GM19351 (cell line): Measurements from ENCODE around the gene CCDC178.
"Not testable (repeated sequence)": the region's sequence is repeated elsewhere in the genome, so short reads cannot be mapped to it uniquely, and the experiment has no call there.

Experiments used
- ATAC-seq: cut with Tn5 transposase; IDR thresholded peaks from one replicate; pipeline ENCODE4 v1.9.1; 2021; ENCODE audit warnings: mild to moderate bottlenecking, moderate library complexity; ENCODE audit not compliant: unreplicated experiment

CCDC178 gene

DNA sequence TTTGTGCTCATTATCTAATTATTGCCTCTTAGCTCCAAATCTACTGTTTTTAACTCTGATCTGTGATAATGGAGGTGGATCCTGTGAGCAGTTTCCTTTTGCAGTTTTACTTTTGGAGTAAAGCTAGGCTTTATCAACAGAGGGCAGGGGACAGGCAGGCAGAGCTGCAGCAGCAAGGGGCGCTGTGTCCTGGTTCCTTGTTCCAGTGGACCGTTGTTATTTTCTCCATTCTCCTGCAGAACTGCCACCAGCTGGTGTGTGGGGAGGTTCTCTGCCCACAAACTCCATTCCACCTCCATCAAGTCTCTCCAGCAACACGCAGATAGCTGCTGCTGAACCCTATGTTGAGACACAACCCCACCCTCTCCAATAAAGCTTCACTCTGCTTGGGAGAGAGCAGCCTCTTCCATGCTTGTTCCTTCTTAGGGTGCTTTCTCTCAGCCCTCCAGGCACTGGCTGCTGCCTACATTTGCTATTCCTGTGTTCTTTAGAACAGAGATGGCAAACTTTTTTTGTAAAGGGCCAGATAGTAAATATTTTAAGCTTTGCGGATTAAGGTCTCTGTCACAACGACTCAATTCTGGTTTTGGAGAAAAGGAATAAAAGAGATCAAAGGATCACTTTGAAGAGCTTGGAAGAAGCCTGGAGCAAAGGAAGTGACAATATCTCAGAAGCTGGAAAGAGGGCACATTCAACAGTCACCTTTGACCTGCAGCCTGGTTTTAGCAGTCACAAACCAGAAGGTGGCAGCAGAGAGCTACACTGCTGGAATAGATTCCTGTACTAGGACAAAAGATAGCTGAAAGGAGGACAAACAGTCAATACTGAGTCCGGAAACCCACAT is 208.8 kb downstream of the CCDC178 start:
- peak; percentile 98 for ATAC-seq

DNA sequence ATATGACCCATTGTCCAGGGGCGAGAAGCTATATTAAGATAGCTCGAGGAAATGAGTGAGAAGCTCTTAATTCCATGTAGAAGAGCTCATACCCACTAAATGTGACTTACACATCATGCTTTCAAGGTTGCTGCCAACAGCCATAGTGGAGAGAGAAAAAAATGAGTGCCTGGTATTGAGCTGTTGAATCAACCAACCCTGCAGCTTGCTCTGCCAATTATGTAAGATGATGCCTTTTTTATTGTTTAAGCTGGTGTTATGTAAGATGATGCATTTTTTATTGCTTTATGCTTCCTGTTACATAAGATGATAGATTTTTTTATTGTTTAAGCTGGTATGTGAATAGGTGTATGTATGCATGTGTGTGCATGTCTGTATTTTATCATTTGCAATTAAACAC is 228.2 kb downstream of the CCDC178 start:
- ATAC-seq = no peak

DNA sequence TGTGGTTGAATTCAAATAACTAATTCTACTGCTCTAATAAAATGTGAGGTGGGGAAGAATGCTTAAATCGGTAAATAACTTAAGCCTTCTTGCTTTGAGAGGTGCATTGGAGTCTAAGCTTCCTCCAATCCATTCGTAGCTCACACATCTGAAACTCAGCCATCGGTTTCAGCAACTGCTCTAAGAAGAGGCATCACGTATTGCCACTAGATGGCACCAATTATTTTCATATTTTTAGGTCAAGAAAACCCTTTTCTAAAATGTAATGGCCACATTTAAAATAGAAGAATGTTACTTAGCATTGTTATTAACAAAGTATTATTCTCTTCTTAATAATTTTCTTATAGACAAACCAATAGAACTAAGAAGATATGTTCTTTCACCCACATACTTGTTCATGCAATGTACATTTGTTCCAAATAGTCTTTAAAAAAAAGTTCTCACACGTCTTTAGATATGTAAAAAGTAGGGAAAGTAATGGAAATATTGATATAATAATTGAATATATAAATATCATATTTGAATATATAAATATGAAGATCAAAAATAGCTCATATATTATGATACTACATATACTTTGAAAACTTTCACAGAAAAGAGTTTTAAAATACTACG is 229.8 kb downstream of the CCDC178 start:
- ATAC-seq = peak; percentile 75

DNA sequence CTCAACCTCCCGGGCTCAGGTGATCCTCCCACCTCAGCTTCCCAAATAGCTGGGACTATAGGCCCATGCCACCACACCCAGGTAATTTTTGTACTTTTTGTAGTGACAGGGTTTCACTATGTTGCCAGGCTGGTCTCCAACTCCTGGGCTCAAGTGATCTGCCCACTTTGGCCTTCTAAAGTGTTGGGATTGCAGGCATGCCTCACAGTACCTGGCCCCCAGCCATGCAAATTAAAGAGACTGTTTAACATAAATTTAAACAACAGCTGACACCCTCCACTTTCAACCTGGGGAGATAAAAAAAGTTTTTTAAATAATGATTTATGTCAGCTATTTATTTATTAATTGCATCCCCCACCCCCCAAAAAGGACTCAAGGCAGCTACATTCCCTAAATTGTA is 234.7 kb downstream of the CCDC178 start:
- ATAC-seq = no peak

DNA sequence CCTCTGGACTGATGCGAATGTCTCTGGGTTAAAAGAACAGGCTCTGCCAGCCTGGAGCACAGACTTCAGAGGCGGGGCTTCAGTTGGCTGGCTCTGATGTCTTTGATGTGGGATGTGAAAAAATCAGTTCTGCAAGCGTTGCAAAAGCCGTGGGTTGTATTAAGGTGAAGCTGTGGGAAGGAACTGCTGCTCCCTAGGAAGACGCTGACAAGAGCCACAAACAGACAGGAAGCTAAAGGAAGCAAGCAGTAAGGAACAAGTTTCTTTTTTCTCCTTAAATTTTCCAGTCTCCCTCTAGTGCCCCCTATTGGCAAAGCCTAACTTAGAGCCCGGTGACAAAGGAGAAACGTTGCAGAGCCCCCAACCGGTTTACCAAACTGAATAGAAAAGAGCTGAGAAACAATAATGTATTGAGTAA is 239.0 kb downstream of the CCDC178 start:
- no peak for ATAC-seq

DNA sequence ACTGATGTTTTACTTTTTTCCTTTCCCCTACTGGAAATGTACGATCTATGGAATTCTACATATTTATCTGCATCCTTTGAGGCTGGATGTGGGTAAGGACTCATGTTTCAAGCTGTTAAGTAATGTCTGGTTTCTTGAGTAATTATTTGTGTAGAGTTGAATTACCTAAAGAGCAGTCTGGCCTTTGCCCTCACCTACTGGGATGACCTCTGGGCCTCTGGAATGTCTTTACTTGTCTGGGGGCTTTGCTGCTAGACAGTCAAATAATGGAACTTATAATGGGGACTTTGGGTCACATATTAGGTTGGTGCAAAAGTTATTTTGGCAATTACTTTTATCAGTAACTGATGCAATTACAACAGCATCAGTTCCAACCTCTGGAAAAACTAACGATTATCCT is 244.7 kb downstream of the CCDC178 start:
- ATAC-seq = no peak

DNA sequence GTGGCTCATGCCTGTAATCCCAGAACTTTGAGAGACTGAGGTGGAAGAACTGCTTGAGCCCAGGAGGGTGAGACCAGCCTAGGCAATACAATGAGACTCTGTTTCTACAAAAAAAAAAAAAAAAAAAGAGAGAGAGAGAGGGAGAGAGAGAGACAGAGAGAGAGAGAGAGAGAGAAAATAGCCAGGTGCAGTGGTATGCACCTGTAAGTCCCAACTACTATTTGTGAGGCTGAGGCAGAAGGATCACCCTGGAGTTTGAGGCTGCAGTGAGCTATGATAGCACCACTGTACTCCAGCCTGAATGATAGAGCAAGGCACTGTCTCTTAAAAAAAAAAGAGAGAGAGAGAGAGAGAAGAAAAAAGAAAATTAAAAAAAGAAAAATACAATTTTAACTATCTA is 245.7 kb downstream of the CCDC178 start:
- ATAC-seq = no peak

DNA sequence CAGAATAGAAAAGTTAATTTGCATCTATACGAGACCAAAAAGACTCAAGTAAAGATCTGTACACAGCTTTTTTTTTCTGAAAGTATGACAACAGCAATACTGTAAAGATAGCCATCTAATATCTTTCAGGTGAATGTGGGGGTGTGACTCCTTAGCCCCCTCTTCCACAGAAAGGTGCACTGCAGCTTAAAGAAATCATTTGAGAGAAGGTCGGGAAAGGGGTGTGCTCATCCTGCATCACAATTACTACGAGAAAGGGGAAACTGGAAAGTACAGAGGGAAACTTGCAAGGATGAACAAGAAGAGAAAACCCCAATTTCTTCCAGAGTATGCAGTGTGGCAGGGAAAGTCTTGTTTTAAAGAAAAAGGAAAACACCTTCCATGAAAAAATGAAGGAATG is 255.6 kb downstream of the CCDC178 start:
- ATAC-seq = no peak

DNA sequence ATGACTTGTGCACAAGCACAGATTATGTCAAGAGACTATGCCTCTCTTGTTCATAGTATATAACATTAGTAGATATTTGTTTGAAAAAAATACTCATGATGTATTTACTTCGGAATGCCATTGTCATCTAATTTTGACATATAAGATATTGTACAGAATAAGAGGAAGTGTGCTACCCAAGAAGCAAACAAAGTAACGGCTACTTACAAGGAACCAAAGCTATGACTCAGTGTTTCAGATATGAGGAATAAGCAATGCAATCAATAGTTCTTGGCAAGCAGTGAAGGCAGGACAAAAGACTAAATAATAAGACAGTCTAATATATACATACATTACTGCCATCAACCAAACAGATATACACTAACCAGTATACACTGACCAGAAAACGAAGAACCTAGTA is 256.3 kb downstream of the CCDC178 start:
- ATAC-seq = no peak

DNA sequence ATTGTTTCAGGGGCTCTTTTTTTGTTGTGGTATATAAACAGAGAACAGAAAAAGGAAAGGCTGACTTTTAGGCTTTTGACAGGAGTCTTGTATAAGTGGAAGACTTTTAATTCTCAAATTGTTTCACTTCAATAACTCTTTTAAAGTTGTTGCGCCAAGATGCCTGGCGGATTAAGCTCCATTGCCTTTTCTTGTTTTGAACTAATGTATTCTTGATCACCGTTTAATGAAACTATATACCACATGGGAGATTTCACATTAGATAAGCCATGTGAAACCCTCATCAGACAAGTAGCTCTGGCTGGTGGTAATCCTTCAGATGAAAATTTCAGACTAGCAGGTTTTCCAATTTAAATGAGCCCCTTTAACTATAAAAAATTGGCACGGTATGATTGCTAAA is 257.4 kb downstream of the CCDC178 start:
- ATAC-seq = no peak

DNA sequence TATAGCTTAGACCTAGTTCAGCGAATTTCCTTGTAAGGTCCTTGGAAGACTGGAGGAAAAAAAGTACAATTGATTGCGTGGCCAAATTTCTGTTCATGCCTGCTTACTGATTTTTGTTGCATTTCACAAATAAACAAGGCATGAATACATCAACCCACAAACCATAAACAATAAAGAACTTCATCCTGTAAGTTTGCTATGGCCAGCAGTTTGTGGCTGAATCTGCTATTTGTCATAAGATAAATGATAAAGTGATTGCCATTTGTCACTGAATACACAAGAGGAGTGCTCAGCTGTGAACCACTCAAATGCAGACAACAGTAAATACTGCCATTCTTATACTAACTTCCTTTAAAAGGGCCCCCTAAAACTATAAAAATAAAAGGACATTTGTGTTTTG is 259.5 kb downstream of the CCDC178 start:
- ATAC-seq = no peak

DNA sequence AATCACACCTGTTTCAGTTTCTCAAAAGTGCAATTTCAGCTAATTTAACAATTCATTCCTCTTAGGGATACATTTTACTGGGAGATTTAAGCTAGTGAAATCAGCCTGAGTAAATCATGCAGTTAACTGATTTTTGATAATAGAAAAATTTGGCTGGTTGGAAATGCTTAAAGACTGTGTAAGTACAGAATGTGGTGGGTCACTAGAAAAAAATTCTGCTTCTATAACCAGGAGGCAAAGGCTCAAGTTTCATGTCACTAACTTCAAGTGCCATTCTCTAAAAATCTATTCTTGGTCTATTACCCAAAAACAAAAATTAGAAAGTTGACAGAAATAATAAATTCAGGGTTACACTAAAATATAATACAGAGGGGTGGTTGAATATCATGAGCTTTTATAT is 271.3 kb downstream of the CCDC178 start:
- ATAC-seq = no peak

DNA sequence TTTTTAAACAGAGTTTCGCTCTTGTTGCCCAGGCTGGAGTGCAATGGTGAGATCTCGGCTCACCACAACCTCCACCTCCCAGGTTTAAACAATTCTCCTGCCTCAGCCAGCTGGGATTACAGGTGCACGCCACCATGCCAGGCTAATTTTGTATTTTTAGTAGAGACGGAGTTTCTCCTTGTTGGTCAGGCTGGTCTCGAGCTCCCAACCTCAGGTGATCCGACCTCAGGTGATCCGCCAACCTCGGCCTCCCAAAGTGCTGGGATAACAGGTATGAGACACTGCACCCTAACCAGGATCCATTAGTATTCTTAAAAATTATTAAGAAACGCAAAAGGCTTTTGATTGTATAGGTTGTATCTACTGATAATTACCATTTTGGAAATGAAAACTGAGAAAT is 276.4 kb downstream of the CCDC178 start:
- not testable (repeated sequence) for ATAC-seq

DNA sequence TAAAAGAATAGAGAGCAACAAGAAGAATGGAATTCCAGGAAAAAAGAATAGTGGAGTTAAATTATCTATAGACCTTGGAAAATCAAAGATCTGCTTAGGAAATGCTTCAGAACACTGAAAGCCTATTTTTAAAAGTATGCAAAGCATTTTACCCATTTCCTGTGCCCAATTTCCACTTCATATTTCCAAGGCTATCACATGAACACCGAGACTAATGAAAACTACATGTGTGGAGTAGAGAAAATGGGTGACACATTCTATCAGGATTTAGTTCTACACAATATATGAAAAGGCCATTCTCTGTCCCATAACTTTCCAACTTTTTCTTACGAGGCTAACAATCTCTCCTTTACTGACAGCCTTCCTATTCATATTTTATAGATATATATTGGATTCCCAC is 279.4 kb downstream of the CCDC178 start:
- no peak for ATAC-seq

DNA sequence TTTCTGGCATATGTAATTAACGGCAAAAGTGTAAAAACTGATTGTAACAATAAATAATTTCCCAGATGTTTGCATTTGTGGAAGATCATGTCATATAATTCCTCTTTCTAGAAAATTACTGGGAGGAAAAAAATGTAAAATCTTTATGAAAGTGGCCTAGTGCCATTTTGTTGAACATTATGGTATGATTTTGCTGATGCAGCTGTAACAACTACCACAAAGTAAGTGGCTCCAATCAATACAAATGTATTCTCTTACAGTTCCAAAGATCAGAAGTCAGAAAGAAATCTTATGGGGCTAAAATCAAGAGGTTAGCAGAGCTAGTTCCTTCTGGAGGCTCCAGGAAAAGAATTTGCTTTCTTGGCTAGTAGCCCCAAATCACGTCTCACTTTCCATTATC is 281.4 kb downstream of the CCDC178 start:
- no peak for ATAC-seq

DNA sequence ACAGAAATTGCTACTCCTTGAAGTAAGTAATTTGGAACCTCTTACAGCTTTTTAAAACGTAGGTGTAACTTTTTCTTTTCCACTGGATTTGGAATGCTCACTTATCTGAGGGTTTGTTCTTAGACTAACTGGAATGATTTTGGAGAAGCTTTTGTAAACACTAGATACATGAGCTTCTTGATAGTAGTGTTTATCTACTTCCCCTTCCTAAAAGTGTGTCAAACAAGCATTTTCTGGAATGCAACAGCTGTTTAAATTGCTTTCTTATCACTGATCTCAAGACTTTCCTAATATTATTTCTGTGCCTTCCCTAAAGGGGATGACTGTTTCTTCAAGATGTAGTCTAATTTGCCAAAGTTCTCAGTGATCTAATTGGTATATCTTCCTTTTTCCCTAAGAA is 282.6 kb downstream of the CCDC178 start:
- no peak for ATAC-seq

DNA sequence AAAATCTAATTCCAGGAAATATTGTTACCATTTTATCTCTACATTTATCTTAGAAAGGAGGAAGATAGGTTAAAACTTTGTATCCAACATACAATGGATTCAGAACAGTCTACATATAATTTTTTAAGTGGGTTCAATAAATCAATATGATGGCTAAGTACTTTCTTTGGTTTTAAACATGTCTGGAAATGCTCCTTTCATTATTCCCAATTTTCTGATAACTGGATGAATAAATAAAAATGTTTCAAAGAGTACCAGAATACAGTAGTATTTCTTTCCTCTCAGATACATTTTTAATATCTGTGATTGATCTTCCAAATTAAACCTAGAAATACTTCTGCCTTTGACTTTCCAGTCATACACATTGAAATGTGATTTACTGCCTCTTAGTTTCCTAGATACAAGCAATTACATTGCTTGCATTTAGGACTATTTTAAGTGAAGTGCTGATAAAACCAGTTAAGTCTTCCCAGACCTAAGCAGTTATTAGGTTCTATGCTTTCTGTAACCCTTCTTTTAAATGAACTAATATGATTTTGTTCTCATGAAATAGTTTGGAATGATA is 283.5 kb downstream of the CCDC178 start:
- ATAC-seq = no peak

DNA sequence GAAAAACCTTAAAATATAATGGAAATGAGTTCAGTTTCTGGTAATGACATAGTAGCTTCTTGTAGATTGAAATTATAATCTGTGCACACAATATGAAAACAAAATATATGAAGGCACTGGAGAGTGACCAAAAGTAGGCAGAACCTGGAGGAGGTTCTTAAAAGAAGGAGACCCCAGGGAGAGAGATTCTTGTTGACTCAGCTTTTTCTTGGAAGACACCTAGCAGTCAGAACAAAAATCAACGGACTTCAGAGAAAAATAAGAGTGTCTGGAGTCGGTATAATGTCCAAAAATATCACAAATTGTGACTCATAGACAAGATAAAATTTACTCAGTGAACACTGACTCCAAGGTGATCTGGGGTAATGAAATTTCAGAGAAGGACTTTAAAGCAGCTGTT is 286.5 kb downstream of the CCDC178 start:
- no peak for ATAC-seq

DNA sequence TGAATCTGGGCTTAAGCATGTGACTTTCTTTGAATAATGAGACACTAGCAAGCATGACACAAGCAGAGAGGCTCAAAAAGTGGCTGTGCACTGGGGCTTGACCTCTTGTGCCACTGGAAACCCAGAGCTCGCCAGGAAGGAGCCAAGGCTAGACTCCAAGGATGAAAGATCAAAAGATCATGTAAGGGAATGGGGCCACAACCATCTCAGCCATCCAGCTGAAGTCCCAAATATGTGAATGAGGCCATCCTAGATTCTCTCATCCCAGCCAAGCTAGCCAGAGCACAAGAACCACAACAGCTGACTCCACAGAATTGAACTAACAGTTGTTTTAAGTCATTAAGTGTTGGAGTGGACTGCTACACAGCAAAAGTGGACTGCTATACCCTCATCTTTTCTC is 288.1 kb downstream of the CCDC178 start:
- ATAC-seq = no peak

DNA sequence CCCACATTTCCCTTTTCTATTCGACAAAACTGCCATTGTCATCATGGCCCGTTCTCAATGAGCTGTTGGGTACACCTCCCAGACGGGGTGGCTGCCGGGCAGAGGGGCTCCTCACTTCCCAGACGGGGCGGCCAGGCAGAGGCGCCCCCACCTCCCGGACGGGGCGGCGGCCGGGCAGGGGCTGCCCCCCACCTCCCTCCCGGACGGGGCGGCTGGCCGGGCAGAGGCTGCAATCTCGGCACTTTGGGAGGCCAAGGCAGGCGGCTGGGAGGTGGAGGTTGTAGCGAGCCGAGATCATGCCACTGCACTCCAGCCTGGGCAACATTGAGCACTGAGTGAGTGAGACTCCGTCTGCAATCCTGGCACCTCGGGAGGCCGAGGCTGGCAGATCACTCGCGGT is 292.7 kb downstream of the CCDC178 start:
- ATAC-seq = not testable (repeated sequence)

DNA sequence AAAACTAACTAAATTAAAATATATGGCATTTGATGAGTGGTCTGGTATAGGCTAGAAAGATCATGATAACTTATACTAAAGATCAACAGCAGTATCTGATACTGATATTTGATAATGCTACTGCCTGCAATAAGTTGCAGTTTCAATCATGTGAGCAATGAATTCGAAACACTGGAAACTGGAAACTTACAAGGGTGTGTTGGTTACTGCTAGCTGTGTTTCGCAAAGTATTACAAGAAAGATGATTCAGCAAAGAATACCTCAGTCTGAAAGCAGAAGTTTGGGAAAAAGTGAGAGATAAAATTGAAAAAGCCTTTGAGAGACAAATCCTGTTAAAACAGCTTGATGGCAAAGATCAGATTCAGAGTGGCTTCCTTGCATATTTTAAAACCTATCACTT is 294.5 kb downstream of the CCDC178 start:
- no peak for ATAC-seq

DNA sequence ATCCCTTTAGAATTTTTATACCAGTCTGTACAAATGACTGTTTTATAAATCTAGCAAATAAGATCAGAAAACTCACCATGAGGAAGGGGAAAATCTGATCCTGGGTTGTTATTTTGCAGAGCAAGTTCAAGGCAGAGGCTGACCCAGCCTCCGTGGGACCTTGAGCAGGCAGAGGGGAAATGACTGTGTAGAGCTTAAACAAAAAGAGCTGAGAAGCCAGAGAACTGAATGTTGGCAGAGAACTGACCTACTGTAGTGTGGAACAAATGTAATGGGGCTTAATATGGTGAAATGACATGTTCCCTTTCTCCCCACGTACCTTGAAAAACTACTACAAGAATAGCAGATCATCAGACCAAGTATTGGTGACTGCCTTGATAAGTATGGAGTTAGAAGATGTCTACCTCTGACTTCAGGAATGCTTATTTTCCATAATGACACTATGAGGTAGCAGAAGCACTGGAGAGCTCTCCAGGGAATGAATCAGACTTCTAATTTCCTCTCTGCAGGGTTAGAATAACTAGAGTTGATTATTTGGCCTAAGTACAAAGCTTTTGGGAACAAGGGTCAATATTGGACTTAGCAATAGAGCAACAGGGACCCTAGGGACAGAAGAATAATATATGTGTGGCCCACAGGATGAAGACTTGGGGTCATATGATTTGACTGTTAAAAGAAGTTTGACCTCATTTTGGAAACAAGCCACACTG is 304.4 kb downstream of the CCDC178 start:
- ATAC-seq = no peak
